ENCODE measurements around the gene LDAH. TPM values are rescaled to one million over a fixed set of nuclear protein-coding genes. Genes with fewer than 3 reads are reported as not detected.
A peak's percentile ranks its signal among the peaks of the same experiment; 100 is the strongest.

Gene LDAH
- total and polyA plus RNA-seq, 2 donors (not counting 1 experiment from before 2014, with no cell fraction given) = 9.0 to 31.3 TPM

GRCh38 chr2:20762945-20763683, 59.8 kb downstream of the LDAH start:
- H3K4me3 Mint-ChIP-seq = no peak overlapping the region
- TF ChIP-seq EZH2 (IDR thresholded peaks at IDR 0.05; ENCODE audit: borderline replicate concordance, insufficient read depth, low read depth, low read length, poor library complexity, severe bottlenecking) (no peak), CTCF (IDR thresholded peaks at IDR 0.05) (no peak)
- no peak overlapping the region for H3K27ac Mint-ChIP-seq
- Histone ChIP-seq H3K9me3 (ENCODE audit: control extremely low read depth in 1 of 3, control insufficient read depth in 2 of 3, insufficient read depth in 1 of 3, low read length in 2 of 3) (peaks cover 0 to 19% (median 8%) of the 10 kb centered on the region in 3 donors), H3K27me3 (replicated peaks in 1 of 4; ENCODE audit: control extremely low read depth in 1 of 4, control insufficient read depth in 3 of 4, insufficient read depth in 4 of 4, low read length in 3 of 4) (no peaks in the 10 kb centered on the region), H3K79me2 (ENCODE audit: control insufficient read depth, insufficient read depth, low read length) (no peaks in the 10 kb centered on the region), H2AFZ (ENCODE audit: insufficient read depth, low read depth, low read length, poor library complexity, severe bottlenecking) (no peak overlapping the region), H3K36me3 (replicated peaks in 1 of 2; ENCODE audit: control extremely low read depth in 1 of 2, control insufficient read depth in 1 of 2, extremely low read depth in 1 of 2, insufficient read depth in 2 of 2, low read length in 1 of 2) (peaks cover 12 to 14% of the 10 kb centered on the region in 2 experiments), H4K20me1 (ENCODE audit: control insufficient read depth, insufficient read depth, low read length, poor library complexity, severe bottlenecking) (no peaks in the 10 kb centered on the region), H3K27ac (ENCODE audit: low read length in 2 of 2) (no peak overlapping the region), H3K4me1 (ENCODE audit: control insufficient read depth in 2 of 2, insufficient read depth in 2 of 2, low read length in 2 of 2) (peaks cover 7 to 8% of the 10 kb centered on the region in 2 donors), H3K4me3 (ENCODE audit: control extremely low read depth in 1 of 5, extremely low read depth in 1 of 5, insufficient read depth in 1 of 5, low read depth in 2 of 5, low read length in 4 of 5) (no peak overlapping the region), H3K9ac (ENCODE audit: low read length) (no peak overlapping the region), H3K4me2 (replicated peaks; ENCODE audit: low read depth, low read length, poor library complexity, severe bottlenecking) (peak overlapping the region; percentile 22)
- intact Hi-C loops (cut with micrococcal nuclease) = no loop called here
- ChIA-PET CTCF (interaction anchor here (2.1 kb wide), 1 partner anchor 85 kb away, joined by 6 read pairs; no protein-coding TSS in a partner anchor), POLR2A (no interaction called here)
- DNase-seq = peak; percentile 29
- no CpG with 5 or more reads among the region's 2 CpGs for WGBS (ENCODE audit: insufficient coverage)
- peaks cover 5% of the 10 kb centered on the region for H3K9me3 Mint-ChIP-seq (ENCODE audit: insufficient read depth)
- peak; percentile 31 for ATAC-seq (ENCODE audit: low read depth)
- no peaks in the 10 kb centered on the region for H3K27me3 Mint-ChIP-seq
- H3K4me1 Mint-ChIP-seq = peaks cover 24% of the 10 kb centered on the region

GRCh38 chr2:20759487-20759886, 63.4 kb downstream of the LDAH start:
- Mint-ChIP-seq H3K4me3 (no peak overlapping the region), H3K27me3 (no peaks in the 10 kb centered on the region), H3K9me3 (ENCODE audit: insufficient read depth) (peaks cover 5% of the 10 kb centered on the region), H3K27ac (no peak overlapping the region), H3K4me1 (peaks cover 21% of the 10 kb centered on the region)
- Histone ChIP-seq H3K36me3 (replicated peaks in 1 of 2; ENCODE audit: control extremely low read depth in 1 of 2, control insufficient read depth in 1 of 2, extremely low read depth in 1 of 2, insufficient read depth in 2 of 2, low read length in 1 of 2) (peaks cover 5 to 12% of the 10 kb centered on the region in 2 experiments), H4K20me1 (ENCODE audit: control insufficient read depth, insufficient read depth, low read length, poor library complexity, severe bottlenecking) (no peaks in the 10 kb centered on the region), H3K4me2 (replicated peaks; ENCODE audit: low read depth, low read length, poor library complexity, severe bottlenecking) (no peak overlapping the region), H3K4me3 (ENCODE audit: control extremely low read depth in 1 of 5, extremely low read depth in 1 of 5, insufficient read depth in 1 of 5, low read depth in 2 of 5, low read length in 4 of 5) (no peak overlapping the region), H3K9ac (ENCODE audit: low read length) (no peak overlapping the region), H3K4me1 (ENCODE audit: control insufficient read depth in 2 of 2, insufficient read depth in 2 of 2, low read length in 2 of 2) (peaks cover 7 to 8% of the 10 kb centered on the region in 2 donors), H3K79me2 (ENCODE audit: control insufficient read depth, insufficient read depth, low read length) (no peaks in the 10 kb centered on the region), H2AFZ (ENCODE audit: insufficient read depth, low read depth, low read length, poor library complexity, severe bottlenecking) (no peak overlapping the region), H3K9me3 (ENCODE audit: control extremely low read depth in 1 of 3, control insufficient read depth in 2 of 3, insufficient read depth in 1 of 3, low read length in 2 of 3) (peaks cover 0 to 4% (median 3%) of the 10 kb centered on the region in 3 donors), H3K27me3 (replicated peaks in 1 of 4; ENCODE audit: control extremely low read depth in 1 of 4, control insufficient read depth in 3 of 4, insufficient read depth in 4 of 4, low read length in 3 of 4) (no peaks in the 10 kb centered on the region), H3K27ac (ENCODE audit: low read length in 2 of 2) (no peak overlapping the region)
- CTCF ChIA-PET = interaction anchor here (0.7 to 1.2 kb wide), 3 partner anchors 12 to 204 kb away, joined by 3 to 4 read pairs (median 3); no protein-coding TSS in a partner anchor
- DNase-seq (no peak), ATAC-seq (ENCODE audit: low read depth) (no peak)
- POLR2A ChIA-PET = no interaction called here
- 100% methylated on average over 2 of the region's 2 CpGs for WGBS (ENCODE audit: insufficient coverage)
- no peak for TF ChIP-seq CTCF (IDR thresholded peaks at IDR 0.05)
- intact Hi-C loops (cut with micrococcal nuclease) = no loop called here
